ENCODE measurements around the gene MPIG6B.

The MPIG6B gene

DNA sequence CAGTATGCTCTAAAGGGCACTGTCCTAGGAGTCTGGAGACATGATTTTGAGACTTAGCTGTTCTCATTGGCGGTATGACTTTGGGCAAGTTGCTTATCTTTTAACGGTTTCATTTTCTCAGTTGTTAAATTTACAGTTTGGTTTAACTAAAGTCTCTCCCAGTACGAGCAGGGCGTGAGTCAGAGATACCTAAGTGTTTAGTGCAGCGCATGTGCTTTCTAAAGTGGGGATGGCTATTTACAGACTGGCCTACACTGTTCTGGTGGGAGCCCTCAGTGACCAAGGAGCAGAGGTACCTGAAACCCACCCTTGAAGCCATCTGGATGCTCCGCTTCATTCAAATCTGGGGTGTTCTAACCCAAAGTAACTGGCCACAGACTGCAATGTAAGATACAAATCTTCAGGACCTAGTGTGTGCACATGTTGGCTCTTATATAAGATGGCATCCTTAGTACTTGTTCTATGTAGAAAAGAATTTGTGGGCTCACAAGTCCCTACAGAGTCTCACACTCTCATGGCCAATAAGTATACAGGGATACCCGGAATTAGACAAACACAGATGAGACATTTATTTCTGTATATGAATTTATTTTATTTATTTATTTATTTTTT is 27.3 kb downstream of the MPIG6B start:
- TF ChIP-seq, protein P1, sequence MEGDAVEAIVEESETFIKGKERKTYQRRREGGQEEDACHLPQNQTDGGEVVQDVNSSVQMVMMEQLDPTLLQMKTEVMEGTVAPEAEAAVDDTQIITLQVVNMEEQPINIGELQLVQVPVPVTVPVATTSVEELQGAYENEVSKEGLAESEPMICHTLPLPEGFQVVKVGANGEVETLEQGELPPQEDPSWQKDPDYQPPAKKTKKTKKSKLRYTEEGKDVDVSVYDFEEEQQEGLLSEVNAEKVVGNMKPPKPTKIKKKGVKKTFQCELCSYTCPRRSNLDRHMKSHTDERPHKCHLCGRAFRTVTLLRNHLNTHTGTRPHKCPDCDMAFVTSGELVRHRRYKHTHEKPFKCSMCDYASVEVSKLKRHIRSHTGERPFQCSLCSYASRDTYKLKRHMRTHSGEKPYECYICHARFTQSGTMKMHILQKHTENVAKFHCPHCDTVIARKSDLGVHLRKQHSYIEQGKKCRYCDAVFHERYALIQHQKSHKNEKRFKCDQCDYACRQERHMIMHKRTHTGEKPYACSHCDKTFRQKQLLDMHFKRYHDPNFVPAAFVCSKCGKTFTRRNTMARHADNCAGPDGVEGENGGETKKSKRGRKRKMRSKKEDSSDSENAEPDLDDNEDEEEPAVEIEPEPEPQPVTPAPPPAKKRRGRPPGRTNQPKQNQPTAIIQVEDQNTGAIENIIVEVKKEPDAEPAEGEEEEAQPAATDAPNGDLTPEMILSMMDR (IDR thresholded peaks at IDR 0.05), result no peak
- no peak overlapping the region for H3K27ac ChIP-seq
- no peak overlapping the region for H3K4me3 ChIP-seq
- DNase-seq (ENCODE audit: low spot score), result no peak

DNA sequence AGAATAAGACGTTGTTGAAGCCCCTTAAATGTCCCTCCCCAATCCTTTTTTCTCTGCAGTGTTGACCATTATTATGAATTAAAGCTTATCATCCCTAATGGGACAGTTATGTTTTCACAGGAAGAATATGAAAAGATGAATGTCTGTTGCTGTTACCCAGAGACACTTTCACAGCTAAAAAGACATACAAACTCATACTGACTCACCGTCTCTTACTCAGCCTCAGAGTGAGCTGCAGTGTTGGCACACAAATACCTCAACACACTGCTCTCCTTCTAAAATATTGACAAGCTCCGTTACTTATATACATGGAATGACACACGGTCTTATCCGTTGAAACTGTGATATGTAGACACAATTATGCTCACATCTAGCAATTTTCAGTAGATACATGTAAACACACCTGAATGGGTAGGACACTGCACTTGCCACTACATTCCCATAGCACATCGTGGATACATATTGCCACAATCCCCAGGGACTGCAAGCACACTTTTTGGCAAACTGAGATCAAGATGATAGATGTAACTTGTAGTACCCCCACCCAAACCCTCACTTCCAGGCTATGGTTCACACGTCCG is 29.7 kb downstream of the MPIG6B start:
- no peak overlapping the region for H3K27ac ChIP-seq
- no peak for DNase-seq (ENCODE audit: low spot score)
- H3K4me3 ChIP-seq, result no peak overlapping the region
- TF ChIP-seq, protein P1 (IDR thresholded peaks at IDR 0.05), result no peak

DNA sequence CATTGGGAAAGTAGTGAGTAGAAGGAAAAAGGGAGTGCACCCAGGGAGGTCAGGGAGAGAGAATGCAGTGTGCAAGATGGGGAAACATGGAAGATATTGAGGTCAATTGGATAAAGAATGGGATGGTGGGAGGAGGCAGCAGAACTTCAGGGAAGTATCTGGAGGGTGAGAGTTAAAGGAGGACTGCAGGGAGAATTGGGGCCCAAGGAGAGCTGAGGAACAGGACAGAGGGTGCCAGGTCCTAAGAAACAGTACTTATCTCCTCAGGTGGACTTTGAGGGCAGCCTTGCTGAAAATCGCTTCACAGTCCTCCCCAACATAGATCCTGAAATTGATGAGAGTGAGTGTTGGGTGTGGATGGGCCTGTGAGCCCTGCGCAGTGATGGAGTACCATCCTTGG is 35.1 kb downstream of the MPIG6B start:
- DNase-seq (ENCODE audit: low spot score), result no peak
- Histone ChIP-seq H3K4me3 (no peak overlapping the region), H3K27ac (no peak overlapping the region)
- TF ChIP-seq, protein P1 (IDR thresholded peaks at IDR 0.05), result no peak

DNA sequence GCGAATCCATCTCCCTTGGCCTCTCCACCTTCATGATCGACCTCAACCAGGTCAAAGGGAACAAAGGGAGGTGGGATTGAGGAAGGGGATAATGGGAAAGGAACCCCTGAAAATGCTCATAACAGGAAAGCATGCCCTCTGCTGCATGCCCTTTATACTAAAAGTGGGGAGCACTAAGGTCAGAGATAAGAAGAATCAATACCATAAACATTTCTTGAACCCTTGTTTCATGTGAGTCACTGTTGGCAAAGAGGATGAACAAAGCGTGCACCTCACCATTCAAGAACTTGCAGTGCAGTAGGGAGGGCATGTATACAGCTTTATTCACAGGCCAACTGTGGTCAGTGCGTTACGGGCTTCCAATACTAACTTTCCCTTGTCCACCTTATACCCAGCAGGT is 37.6 kb downstream of the MPIG6B start:
- no peak for DNase-seq (ENCODE audit: low spot score)
- H3K27ac ChIP-seq, result no peak overlapping the region
- H3K4me3 ChIP-seq, result no peak overlapping the region
- TF ChIP-seq, protein P1 (IDR thresholded peaks at IDR 0.05), result no peak

DNA sequence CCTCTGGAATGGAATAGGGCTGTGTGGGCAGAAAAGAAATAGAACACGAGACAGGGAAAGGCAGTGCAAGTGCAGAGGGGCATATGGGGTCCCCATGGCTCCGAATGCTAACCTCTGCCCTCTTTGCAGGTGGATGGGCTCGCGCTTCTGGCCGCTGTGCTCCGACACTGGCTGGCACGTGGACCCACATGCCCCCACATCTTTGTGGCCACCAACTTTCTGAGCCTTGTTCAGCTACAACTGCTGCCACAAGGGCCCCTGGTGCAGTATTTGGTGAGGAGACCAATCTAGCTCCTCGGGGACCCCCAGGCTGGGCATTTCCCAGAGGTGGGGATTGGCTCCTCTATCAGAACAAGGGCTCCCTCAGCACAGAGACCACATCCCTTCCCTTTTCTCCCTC is 38.2 kb downstream of the MPIG6B start:
- no peak for DNase-seq (ENCODE audit: low spot score)
- H3K27ac ChIP-seq, result no peak overlapping the region
- TF ChIP-seq, protein P1 (IDR thresholded peaks at IDR 0.05), result no peak
- no peak overlapping the region for H3K4me3 ChIP-seq

DNA sequence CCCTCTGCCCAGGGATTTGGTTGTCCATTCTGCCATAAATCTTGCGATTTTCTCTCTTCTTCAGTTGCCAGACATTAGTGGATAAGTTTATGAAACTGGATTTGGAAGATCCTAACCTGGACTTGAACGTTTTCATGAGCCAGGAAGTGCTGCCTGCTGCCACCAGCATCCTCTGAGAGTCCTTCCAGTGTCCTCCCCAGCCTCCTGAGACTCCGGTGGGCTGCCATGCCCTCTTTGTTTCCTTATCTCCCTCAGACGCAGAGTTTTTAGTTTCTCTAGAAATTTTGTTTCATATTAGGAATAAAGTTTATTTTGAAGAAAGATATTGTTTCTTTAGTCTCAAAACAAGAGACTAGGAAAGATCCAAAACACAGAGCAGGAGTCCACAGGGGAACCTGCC is 39.2 kb downstream of the MPIG6B start, which contains the start of gene SAPCD1:
TSS of gene SAPCD1 (plus strand) at position 301 of the 400 bp plus-strand sequence. CDS start 399 bp downstream, outside the sequence.
- DNase-seq (ENCODE audit: low spot score), result no peak
- TF ChIP-seq, protein P1 (IDR thresholded peaks at IDR 0.05), result no peak
- H3K4me3 ChIP-seq, result no peak within 1 kb of the TSS
- H3K27ac ChIP-seq, result no peak within 1 kb of the TSS

Measured in coronary artery (tissue), 2 donors.